PC-3 (cell line): ENCODE data around the gene AHCYL2.

ENCODE experiments used
- CTCF ChIP-seq: fragments of 300-600 bp; sonication (generic); conservative IDR thresholded peaks from 2 replicates; pipeline ENCODE4 v1.5.1; 2017; ENCODE audit warnings: antibody characterized with exemption, low read depth, mild to moderate bottlenecking, low read length
- EZH2phosphoT487 ChIP-seq: fragments of 300-600 bp; sonication (generic); IDR thresholded peaks from 2 replicates; pipeline ENCODE4 v1.6.1; 2018; ENCODE audit warnings: mild to moderate bottlenecking, antibody characterized with exemption, low read length, borderline replicate concordance

- TF ChIP-seq CTCF (no peak), EZH2phosphoT487 (no peak)
Measured at GRCh38 chr7:129436335-129436923, 211.6 kb downstream of the AHCYL2 start.
